ENCODE results near the gene ZNF3. TPM values are rescaled to one million over a fixed set of nuclear protein-coding genes. Genes with fewer than 3 reads are reported as not detected.

ZNF3 gene
- total and polyA plus RNA-seq, 4 donors: 10.2 to 18.2 (median 12.2) TPM

DNA sequence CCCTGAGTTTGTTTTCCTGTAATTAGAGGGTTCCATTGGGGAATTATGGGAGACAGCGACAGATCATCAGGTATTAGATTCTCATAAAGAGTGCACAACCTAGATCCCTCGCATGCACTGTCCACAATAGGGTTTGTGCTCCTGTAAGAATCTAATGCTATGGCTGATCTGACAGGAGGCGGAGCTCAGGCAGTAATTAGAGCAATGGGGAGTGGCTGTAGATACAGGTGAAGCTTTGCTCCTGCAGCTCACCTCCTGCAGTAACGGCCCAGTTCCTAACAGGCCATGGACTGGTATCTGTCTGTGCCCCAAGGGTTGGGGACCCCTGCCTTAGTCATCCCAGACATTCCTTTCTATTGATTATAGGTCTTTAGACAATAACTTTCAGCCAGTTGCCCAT, 32.8 kb downstream of the ZNF3 start:
- DNase-seq (ENCODE audit: low spot score): no peak
- no peak for TF ChIP-seq REST (IDR thresholded peaks at IDR 0.05)
- TF ChIP-seq EGR1 (IDR thresholded peaks at IDR 0.05; ENCODE audit: low read depth in 2 of 2): no peak
- no peak for TF ChIP-seq YY1 (IDR thresholded peaks at IDR 0.05)
- no peak for TF ChIP-seq GABPA (IDR thresholded peaks at IDR 0.05 in 1 of 2, conservative IDR thresholded peaks at IDR 0.05 in 1 of 2)
- TF ChIP-seq FOXA1 (IDR thresholded peaks at IDR 0.05): no peak
- no peak for TF ChIP-seq RAD21 (IDR thresholded peaks at IDR 0.05)
- TF ChIP-seq, protein P1, sequence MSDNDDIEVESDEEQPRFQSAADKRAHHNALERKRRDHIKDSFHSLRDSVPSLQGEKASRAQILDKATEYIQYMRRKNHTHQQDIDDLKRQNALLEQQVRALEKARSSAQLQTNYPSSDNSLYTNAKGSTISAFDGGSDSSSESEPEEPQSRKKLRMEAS (IDR thresholded peaks at IDR 0.05): no peak
- no peak for TF ChIP-seq ATF3 (IDR thresholded peaks at IDR 0.05)
- peaks cover 0 to 26% (median 24%) of the 10 kb centered on the region in 4 donors for H3K4me1 ChIP-seq (ENCODE audit: control insufficient read depth in 4 of 4, insufficient read depth in 4 of 4, low read length in 3 of 4)
- H3K27me3 ChIP-seq (ENCODE audit: control insufficient read depth in 4 of 4, insufficient read depth in 4 of 4, low read length in 3 of 4): no peaks in the 10 kb centered on the region
- H3K4me3 ChIP-seq (ENCODE audit: low read depth in 1 of 3, low read length in 3 of 3): no peak overlapping the region
- no peak overlapping the region for H3K9ac ChIP-seq (ENCODE audit: low read depth in 1 of 2, low read length in 2 of 2)
- H3K36me3 ChIP-seq (ENCODE audit: control insufficient read depth in 4 of 4, insufficient read depth in 3 of 4, low read depth in 1 of 4, low read length in 3 of 4): peaks cover 0 to 3% (median 0%) of the 10 kb centered on the region in 4 donors
- no peaks in the 10 kb centered on the region for H3K9me3 ChIP-seq (ENCODE audit: control insufficient read depth in 4 of 4, low read length in 3 of 4)
- 87% methylated on average over 4 of the region's 4 CpGs for WGBS
- no peak overlapping the region for H3K27ac ChIP-seq (ENCODE audit: low read depth in 1 of 2, low read length in 2 of 2)

DNA sequence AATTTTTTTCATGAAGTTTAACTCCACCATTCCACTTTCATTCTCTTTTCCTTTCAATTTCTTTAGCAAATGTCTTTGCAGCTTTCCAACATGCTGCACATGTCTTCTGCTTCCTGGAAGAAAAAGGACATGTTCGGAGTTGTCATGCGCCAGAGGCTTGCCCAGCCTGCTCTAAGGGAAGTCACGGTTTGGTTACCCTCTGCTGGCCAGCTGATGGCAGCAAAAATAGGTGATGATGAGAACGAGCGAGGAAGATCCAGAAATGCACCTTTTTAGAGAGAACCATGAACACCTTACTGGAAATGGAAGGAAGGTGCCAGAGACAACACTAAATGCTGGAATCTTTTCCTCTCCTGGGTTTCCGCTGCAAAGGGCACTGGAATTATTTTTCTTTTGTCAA, 36.8 kb downstream of the ZNF3 start:
- DNase-seq (ENCODE audit: low spot score): no peak
- WGBS: 26% methylated on average over 6 of the region's 6 CpGs
- Histone ChIP-seq H3K27me3 (ENCODE audit: control insufficient read depth in 4 of 4, insufficient read depth in 4 of 4, low read length in 3 of 4) (no peaks in the 10 kb centered on the region), H3K36me3 (ENCODE audit: control insufficient read depth in 4 of 4, insufficient read depth in 3 of 4, low read depth in 1 of 4, low read length in 3 of 4) (no peaks in the 10 kb centered on the region), H3K27ac (ENCODE audit: low read depth in 1 of 2, low read length in 2 of 2) (no peak overlapping the region), H3K9me3 (ENCODE audit: control insufficient read depth in 4 of 4, low read length in 3 of 4) (no peaks in the 10 kb centered on the region), H3K4me3 (ENCODE audit: low read depth in 1 of 3, low read length in 3 of 3) (no peak overlapping the region), H3K9ac (ENCODE audit: low read depth in 1 of 2, low read length in 2 of 2) (no peak overlapping the region), H3K4me1 (ENCODE audit: control insufficient read depth in 4 of 4, insufficient read depth in 4 of 4, low read length in 3 of 4) (peaks cover 4 to 32% (median 29%) of the 10 kb centered on the region in 4 donors)
- TF ChIP-seq FOXA1 (IDR thresholded peaks at IDR 0.05) (no peak), HNF4G (IDR thresholded peaks at IDR 0.05) (no peak), HNF4A (conservative IDR thresholded peaks at IDR 0.05) (peak; percentile 23 to 29), ATF3 (IDR thresholded peaks at IDR 0.05) (no peak), RAD21 (IDR thresholded peaks at IDR 0.05) (peak; percentile 82 to 84), REST (IDR thresholded peaks at IDR 0.05) (no peak), EGR1 (IDR thresholded peaks at IDR 0.05; ENCODE audit: low read depth in 2 of 2) (peak in 1 of 2 donors; percentile 23), YY1 (IDR thresholded peaks at IDR 0.05) (no peak), FOXA2 (IDR thresholded peaks at IDR 0.05) (no peak), NR2F2 (IDR thresholded peaks at IDR 0.05) (no peak), SP1 (IDR thresholded peaks at IDR 0.05) (peak; percentile 22), RXRA (IDR thresholded peaks at IDR 0.05) (peak; percentile 30 to 35), JUND (IDR thresholded peaks at IDR 0.05) (no peak), TAF1 (conservative IDR thresholded peaks at IDR 0.05) (no peak), GABPA (IDR thresholded peaks at IDR 0.05 in 1 of 2, conservative IDR thresholded peaks at IDR 0.05 in 1 of 2) (peak in 1 of 2 donors; percentile 55)
- TF ChIP-seq, protein P2, sequence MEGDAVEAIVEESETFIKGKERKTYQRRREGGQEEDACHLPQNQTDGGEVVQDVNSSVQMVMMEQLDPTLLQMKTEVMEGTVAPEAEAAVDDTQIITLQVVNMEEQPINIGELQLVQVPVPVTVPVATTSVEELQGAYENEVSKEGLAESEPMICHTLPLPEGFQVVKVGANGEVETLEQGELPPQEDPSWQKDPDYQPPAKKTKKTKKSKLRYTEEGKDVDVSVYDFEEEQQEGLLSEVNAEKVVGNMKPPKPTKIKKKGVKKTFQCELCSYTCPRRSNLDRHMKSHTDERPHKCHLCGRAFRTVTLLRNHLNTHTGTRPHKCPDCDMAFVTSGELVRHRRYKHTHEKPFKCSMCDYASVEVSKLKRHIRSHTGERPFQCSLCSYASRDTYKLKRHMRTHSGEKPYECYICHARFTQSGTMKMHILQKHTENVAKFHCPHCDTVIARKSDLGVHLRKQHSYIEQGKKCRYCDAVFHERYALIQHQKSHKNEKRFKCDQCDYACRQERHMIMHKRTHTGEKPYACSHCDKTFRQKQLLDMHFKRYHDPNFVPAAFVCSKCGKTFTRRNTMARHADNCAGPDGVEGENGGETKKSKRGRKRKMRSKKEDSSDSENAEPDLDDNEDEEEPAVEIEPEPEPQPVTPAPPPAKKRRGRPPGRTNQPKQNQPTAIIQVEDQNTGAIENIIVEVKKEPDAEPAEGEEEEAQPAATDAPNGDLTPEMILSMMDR (IDR thresholded peaks at IDR 0.05; ENCODE audit: low read depth, low read length, missing input control): peak; percentile 48
- TF ChIP-seq, protein P3, sequence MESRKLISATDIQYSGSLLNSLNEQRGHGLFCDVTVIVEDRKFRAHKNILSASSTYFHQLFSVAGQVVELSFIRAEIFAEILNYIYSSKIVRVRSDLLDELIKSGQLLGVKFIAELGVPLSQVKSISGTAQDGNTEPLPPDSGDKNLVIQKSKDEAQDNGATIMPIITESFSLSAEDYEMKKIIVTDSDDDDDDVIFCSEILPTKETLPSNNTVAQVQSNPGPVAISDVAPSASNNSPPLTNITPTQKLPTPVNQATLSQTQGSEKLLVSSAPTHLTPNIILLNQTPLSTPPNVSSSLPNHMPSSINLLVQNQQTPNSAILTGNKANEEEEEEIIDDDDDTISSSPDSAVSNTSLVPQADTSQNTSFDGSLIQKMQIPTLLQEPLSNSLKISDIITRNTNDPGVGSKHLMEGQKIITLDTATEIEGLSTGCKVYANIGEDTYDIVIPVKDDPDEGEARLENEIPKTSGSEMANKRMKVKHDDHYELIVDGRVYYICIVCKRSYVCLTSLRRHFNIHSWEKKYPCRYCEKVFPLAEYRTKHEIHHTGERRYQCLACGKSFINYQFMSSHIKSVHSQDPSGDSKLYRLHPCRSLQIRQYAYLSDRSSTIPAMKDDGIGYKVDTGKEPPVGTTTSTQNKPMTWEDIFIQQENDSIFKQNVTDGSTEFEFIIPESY (IDR thresholded peaks at IDR 0.05): no peak
- TF ChIP-seq, protein P1 (IDR thresholded peaks at IDR 0.05): peak; percentile 48

Data from liver (tissue), 9 donors.